ENCODE results near the gene ACIN1. TPM values are rescaled to one million over a fixed set of nuclear protein-coding genes. Genes with fewer than 3 reads are reported as not detected.
A peak's percentile ranks its signal among the peaks of the same experiment; 100 is the strongest.

ACIN1 gene, protein sequence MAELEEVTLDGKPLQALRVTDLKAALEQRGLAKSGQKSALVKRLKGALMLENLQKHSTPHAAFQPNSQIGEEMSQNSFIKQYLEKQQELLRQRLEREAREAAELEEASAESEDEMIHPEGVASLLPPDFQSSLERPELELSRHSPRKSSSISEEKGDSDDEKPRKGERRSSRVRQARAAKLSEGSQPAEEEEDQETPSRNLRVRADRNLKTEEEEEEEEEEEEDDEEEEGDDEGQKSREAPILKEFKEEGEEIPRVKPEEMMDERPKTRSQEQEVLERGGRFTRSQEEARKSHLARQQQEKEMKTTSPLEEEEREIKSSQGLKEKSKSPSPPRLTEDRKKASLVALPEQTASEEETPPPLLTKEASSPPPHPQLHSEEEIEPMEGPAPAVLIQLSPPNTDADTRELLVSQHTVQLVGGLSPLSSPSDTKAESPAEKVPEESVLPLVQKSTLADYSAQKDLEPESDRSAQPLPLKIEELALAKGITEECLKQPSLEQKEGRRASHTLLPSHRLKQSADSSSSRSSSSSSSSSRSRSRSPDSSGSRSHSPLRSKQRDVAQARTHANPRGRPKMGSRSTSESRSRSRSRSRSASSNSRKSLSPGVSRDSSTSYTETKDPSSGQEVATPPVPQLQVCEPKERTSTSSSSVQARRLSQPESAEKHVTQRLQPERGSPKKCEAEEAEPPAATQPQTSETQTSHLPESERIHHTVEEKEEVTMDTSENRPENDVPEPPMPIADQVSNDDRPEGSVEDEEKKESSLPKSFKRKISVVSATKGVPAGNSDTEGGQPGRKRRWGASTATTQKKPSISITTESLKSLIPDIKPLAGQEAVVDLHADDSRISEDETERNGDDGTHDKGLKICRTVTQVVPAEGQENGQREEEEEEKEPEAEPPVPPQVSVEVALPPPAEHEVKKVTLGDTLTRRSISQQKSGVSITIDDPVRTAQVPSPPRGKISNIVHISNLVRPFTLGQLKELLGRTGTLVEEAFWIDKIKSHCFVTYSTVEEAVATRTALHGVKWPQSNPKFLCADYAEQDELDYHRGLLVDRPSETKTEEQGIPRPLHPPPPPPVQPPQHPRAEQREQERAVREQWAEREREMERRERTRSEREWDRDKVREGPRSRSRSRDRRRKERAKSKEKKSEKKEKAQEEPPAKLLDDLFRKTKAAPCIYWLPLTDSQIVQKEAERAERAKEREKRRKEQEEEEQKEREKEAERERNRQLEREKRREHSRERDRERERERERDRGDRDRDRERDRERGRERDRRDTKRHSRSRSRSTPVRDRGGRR
- 77.2 TPM for polyA plus RNA-seq (2012; ENCODE audit: low read depth, missing spikeins)

DNA sequence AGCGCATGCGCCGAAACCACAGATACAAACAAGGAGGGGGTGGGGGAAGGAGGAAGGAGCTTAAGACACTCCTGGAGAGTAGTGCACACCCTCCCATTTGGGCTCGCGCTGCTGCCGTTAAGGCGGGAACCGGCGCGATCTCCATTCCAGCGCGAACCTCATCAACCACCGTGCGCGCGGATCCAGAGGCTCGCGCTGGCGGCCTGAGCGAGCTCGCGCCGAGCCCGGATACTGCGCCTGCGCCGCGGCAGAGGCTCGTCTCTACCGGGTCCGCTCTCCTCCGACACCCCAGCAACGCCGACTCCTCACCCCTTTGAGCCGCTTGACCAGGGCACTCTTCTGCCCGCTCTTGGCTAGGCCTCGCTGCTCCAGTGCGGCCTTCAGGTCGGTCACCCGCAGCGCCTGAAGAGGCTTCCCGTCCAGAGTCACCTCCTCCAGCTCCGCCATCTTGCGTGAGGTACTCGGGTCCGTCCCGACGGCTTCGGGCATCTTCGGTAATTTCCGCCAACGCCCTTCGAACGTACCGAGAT lies at the start of gene ACIN1:
ACIN1 (minus strand) TSS at position 471 of the 530 bp plus-strand sequence; CDS start at position 447, 24 bp downstream.
- TF ChIP-seq SPI1 (IDR thresholded peaks at IDR 0.05; ENCODE audit: low read depth, low read length) (no peak), POLR2A (IDR thresholded peaks at IDR 0.05; ENCODE audit: low read depth, low read length) (peak; percentile 85), POU2F2 (IDR thresholded peaks at IDR 0.05; ENCODE audit: low read depth, low read length) (0 out of 2 replicates have a peak, but pooled peaks have one; percentile 14), TAF1 (IDR thresholded peaks at IDR 0.05; ENCODE audit: low read depth, low read length) (peak; percentile 98), PAX5 (IDR thresholded peaks at IDR 0.05; ENCODE audit: insufficient read depth, low read length, severe bottlenecking) (no peak), POLR2AphosphoS5 (IDR thresholded peaks at IDR 0.05; ENCODE audit: low read depth, low read length) (no peak; the same call in 1 of the 2 replicates)
- FAIRE-seq (peak; percentile 96), DNase-seq (ENCODE audit: insufficient read length, low spot score) (peak; percentile 56)

DNA sequence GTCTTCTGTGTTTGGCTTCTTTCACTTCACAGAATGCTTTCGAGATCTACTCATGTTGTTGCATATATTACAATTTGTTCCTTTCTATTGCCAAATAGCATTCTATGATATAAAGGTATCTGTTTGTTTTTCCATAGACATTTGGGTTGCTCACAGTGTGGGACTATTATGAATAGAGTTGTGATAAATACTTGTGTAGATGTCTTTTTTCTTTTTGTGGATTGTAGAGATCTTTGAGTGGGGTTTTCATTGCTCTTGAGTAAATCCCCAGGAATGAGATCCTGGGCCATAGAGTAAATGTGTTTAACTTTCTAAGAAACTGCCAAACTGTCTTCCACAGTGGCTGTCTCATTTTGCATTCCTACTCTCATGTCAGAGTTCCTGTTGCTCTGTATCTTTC lies 49.0 kb upstream of the ACIN1 start:
- FAIRE-seq (no peak), DNase-seq (ENCODE audit: insufficient read length, low spot score) (no peak)
- no peak for TF ChIP-seq POLR2AphosphoS5 (IDR thresholded peaks at IDR 0.05; ENCODE audit: low read depth, low read length)

DNA sequence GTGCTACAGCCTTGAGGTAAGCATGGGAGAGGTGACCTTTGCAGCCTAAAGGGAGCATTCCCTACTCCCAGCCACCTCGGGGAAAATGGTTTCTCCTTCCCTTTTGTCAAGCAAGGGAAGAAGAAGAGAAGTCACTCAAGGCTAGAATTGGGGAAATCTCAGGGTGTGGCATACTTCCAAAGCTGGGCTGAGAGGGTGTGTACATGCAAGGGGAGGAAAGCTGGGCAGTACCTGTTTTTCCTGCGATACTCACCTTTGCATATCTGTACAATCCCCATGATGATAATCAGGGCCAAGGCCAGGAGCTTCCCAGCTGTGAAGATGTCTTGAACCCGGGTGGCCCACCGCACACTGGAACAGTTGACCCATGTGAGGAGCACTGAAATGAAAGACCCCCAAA lies 47.9 kb upstream of the ACIN1 start:
- DNase-seq (ENCODE audit: insufficient read length, low spot score) (no peak), FAIRE-seq (no peak)
- TF ChIP-seq POU2F2 (IDR thresholded peaks at IDR 0.05; ENCODE audit: low read depth, low read length), result no peak
- TF ChIP-seq POLR2AphosphoS5 (IDR thresholded peaks at IDR 0.05; ENCODE audit: low read depth, low read length), result no peak

DNA sequence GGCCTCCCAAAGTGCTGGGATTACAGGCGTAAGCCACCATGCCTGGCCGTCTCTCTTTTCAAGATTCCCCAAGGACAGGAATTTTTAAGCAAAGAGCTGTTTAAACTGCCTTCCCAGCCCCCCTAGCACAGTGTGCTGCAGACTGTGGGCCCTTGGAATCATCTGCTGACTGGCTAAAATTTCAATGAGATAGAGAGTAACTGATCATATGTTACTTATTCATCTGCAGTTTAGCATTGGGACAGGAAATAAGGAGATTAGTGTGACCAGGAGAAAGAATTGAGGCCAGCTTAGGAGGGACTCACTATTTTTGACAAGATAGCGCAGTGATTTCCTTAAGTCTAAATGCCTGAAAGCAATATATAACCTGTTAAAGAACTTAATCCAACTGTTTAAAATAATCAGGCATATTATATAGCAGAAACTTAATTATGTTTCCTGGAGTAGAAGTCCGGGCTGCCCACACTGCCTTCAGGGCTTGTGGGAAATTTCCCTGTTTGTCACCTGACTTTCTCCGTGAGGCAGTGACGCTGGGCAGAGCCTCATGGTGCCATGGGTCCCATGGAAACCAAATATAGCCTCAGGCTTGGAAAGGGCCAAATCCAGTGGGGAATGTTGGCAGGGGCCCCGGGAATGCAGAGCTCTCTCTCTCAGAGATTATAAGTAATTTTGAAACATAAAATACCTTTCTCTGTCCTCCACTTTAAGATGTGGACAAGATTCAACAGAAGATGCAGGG lies 46.9 kb upstream of the ACIN1 start:
- DNase-seq (ENCODE audit: insufficient read length, low spot score), result no peak
- no peak for TF ChIP-seq POLR2AphosphoS5 (IDR thresholded peaks at IDR 0.05; ENCODE audit: low read depth, low read length)
- no peak for TF ChIP-seq PAX5 (IDR thresholded peaks at IDR 0.05; ENCODE audit: insufficient read depth, low read length, severe bottlenecking)
- TF ChIP-seq POU2F2 (IDR thresholded peaks at IDR 0.05; ENCODE audit: low read depth, low read length), result no peak
- no peak for TF ChIP-seq TAF1 (IDR thresholded peaks at IDR 0.05; ENCODE audit: low read depth, low read length)
- no peak for FAIRE-seq

DNA sequence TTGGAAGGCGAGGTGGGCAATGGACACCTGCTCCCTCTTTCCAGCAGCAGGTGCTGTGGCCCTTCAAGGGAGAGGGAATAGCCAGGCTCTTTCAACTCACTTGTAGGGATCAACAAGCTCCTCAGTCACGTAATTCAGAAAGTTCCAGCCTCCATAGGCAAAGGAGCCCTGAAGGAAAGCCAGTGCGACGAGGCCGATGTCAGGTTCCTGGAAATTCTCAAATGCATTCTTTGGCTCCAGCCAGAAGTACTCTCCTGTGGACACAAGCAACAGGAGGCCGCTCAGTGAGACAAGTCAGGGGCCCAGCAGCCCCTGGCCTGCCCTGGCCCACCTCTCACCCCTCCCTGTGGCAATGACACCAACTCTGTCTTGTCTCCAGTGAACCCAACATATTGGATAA lies 45.4 kb upstream of the ACIN1 start:
- no peak for TF ChIP-seq POLR2A (IDR thresholded peaks at IDR 0.05; ENCODE audit: low read depth, low read length)
- no peak for TF ChIP-seq POLR2AphosphoS5 (IDR thresholded peaks at IDR 0.05; ENCODE audit: low read depth, low read length)
- TF ChIP-seq TAF1 (IDR thresholded peaks at IDR 0.05; ENCODE audit: low read depth, low read length), result no peak
- TF ChIP-seq POU2F2 (IDR thresholded peaks at IDR 0.05; ENCODE audit: low read depth, low read length), result no peak
- FAIRE-seq, result no peak
- DNase-seq (ENCODE audit: insufficient read length, low spot score), result no peak

DNA sequence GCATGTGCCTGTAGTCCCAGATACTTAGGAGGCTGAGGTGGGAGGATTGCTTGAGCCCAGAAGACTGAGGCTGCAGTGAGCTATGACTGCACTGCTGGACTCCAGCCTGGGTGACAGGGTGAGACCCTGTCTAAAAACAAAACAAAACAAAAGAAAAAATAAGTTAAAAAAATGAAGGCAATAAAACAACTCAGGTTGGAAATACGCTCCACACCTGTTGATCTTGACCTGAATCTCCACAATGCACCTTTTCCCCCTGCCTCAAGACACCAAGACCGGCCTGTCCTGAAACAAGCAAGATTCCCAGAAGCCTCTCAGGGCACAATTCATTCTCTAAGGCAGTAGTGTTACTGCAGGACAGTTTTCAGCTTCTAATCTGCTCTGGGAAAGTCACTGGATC lies 44.9 kb upstream of the ACIN1 start:
- no peak for TF ChIP-seq POLR2A (IDR thresholded peaks at IDR 0.05; ENCODE audit: low read depth, low read length)
- no peak for TF ChIP-seq SPI1 (IDR thresholded peaks at IDR 0.05; ENCODE audit: low read depth, low read length)
- no peak for TF ChIP-seq POU2F2 (IDR thresholded peaks at IDR 0.05; ENCODE audit: low read depth, low read length)
- TF ChIP-seq POLR2AphosphoS5 (IDR thresholded peaks at IDR 0.05; ENCODE audit: low read depth, low read length), result no peak
- no peak for TF ChIP-seq TAF1 (IDR thresholded peaks at IDR 0.05; ENCODE audit: low read depth, low read length)
- no peak for TF ChIP-seq PAX5 (IDR thresholded peaks at IDR 0.05; ENCODE audit: insufficient read depth, low read length, severe bottlenecking)
- DNase-seq (ENCODE audit: insufficient read length, low spot score), result no peak
- no peak for FAIRE-seq

DNA sequence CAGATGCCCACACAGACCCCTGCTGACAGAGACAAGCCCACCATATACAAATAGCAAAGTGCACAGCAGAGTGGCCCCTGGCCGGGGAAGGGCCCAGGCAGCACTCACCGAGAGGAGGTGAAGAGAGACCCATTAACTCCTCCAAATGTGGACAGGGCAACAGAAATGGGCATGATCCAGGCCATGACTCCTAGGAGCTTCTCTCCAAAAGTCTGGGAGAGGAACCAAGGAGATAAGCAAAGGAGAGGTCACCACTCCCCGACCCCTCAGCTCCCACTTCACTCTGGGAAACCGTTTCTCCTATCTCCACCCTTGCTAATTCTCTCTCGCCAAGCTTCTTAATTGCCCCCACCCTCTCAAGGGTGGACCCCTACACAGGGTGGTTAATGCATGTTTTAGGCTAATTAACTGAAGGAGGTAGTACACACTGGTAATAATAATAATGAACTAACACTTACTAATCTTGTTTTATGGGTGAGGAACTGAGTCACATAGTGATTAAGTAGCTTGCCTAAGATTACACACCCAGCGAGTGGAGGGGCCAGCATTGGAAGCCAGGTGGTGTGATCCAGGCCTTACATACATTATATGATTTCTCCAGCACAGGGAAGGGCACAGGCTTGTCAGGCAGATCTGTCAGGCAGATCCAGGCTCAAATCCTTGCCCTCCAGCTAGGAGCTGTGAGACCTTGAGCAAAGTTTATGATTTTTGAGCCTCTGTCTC lies 43.0 kb upstream of the ACIN1 start:
- TF ChIP-seq POLR2A (IDR thresholded peaks at IDR 0.05; ENCODE audit: low read depth, low read length) (no peak), POLR2AphosphoS5 (IDR thresholded peaks at IDR 0.05; ENCODE audit: low read depth, low read length) (no peak), SPI1 (IDR thresholded peaks at IDR 0.05; ENCODE audit: low read depth, low read length) (no peak), PAX5 (IDR thresholded peaks at IDR 0.05; ENCODE audit: insufficient read depth, low read length, severe bottlenecking) (no peak), POU2F2 (IDR thresholded peaks at IDR 0.05; ENCODE audit: low read depth, low read length) (no peak), TAF1 (IDR thresholded peaks at IDR 0.05; ENCODE audit: low read depth, low read length) (no peak)
- DNase-seq (ENCODE audit: insufficient read length, low spot score), result no peak
- no peak for FAIRE-seq

DNA sequence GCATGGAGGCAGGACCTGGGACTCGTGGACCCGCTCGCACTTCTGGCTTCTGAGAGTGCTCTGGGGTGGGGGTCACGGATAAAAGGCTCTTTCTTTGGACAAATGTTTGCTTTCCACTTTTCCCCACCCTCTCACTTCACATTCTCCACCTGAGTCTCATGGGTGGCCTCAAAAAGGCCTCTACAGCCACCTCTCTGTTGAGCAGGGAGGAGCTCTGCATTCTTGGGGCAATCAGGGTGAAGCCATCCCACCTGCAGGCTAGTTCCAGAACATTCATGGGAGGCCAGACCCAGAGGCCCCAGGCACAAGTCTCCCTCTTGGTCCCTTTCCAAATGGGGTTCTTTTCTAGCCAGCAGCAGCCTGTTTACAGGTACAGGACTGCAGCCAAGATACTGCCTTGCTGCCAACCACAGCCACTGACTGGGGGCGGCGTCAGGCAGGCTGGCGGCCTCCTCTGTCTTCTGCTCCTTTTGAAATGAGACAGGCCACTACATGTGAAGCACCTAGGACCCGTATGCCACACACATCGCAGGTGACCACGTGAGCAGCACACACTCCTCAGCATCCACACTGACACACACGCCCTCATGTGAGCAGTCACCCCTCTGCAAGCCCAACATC lies 42.4 kb upstream of the ACIN1 start:
- no peak for FAIRE-seq
- no peak for TF ChIP-seq PAX5 (IDR thresholded peaks at IDR 0.05; ENCODE audit: insufficient read depth, low read length, severe bottlenecking)

More for the DNA sequence above, 42.4 kb upstream of the ACIN1 start:
- no peak for DNase-seq (ENCODE audit: insufficient read length, low spot score)

All from GM12891 (cell line).